ENCODE data around the gene CBFA2T3. TPM values are rescaled to one million over a fixed set of nuclear protein-coding genes. Genes with fewer than 3 reads are reported as not detected.

Gene CBFA2T3
- total and polyA plus RNA-seq, 2 of the 13 experiments (the other 11 are each of a cell fraction or from before 2014, with no cell fraction given) = 0.05 TPM; not detected in 1

DNA sequence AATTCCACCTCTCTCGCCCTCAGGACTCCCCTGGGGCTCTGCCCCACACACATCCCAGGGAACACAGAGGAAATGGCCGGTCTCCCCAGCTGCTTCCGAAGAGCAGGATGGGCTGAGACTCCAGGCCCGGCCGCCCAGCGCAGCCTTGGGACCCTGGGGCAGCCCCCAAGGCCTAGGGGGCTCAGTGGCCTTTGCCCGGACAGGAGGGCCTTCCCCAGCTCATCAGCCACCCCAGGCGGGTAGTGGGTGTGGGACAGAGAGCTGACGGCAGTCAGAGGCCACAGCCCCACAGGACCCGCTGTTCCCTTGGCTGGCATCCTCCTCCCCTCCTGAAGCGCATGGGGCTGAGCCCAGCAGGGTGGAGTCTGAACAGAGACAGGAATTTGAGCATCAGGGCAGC, 6.2 kb upstream of the CBFA2T3 start:
- Histone ChIP-seq H3K4me3 (replicated peaks in 1 of 3; ENCODE audit: insufficient read depth in 1 of 3, low read depth in 2 of 3, low read length in 3 of 3) (no peak overlapping the region), H3K27me3 (ENCODE audit: control insufficient read depth in 1 of 2, insufficient read depth in 2 of 2, low read length in 2 of 2) (peaks cover 31 to 76% of the 10 kb centered on the region in 2 experiments), H3K79me2 (ENCODE audit: insufficient read depth, low read length) (no peaks in the 10 kb centered on the region), H3K36me3 (replicated peaks in 1 of 2; ENCODE audit: control insufficient read depth in 1 of 2, insufficient read depth in 2 of 2, low read length in 2 of 2) (no peaks in the 10 kb centered on the region), H2AFZ (ENCODE audit: low read length) (no peak overlapping the region), H3K9me3 (ENCODE audit: low read length) (no peaks in the 10 kb centered on the region), H3K9ac (ENCODE audit: insufficient read depth, low read depth, low read length) (no peak overlapping the region), H4K20me1 (ENCODE audit: insufficient read depth, low read length) (no peaks in the 10 kb centered on the region), H3K4me1 (ENCODE audit: insufficient read depth, low read length) (no peaks in the 10 kb centered on the region), H3K27ac (ENCODE audit: extremely low read length, insufficient read depth, low read length) (no peak overlapping the region), H3K4me2 (ENCODE audit: low read depth, low read length) (no peak overlapping the region)
- no peak for FAIRE-seq
- POLR2A ChIA-PET = no interaction called here
- no peak for DNase-seq (ENCODE audit: low spot score)
- in situ Hi-C loops (cut with HindIII; ENCODE audit: extremely low pct_ligation_motif_present, low pct_unique_long_range_greater_than_20kb) (no loop called here), intact Hi-C loops (cut with micrococcal nuclease; ENCODE audit: unreplicated experiment) (no loop called here)
- WGBS (ENCODE audit: low lambda C conversion rate) = 10% methylated on average over 2 of the region's 11 CpGs
- BruUV-seq (replicated peaks) = no TSS peak
- CTCF ChIA-PET (ENCODE audit: low intra/inter-chr PET ratio, low total read pairs) = no interaction called here
- no peak for TF ChIP-seq ATM (IDR thresholded peaks at IDR 0.05; ENCODE audit: borderline replicate concordance)
- TF ChIP-seq, protein P1, sequence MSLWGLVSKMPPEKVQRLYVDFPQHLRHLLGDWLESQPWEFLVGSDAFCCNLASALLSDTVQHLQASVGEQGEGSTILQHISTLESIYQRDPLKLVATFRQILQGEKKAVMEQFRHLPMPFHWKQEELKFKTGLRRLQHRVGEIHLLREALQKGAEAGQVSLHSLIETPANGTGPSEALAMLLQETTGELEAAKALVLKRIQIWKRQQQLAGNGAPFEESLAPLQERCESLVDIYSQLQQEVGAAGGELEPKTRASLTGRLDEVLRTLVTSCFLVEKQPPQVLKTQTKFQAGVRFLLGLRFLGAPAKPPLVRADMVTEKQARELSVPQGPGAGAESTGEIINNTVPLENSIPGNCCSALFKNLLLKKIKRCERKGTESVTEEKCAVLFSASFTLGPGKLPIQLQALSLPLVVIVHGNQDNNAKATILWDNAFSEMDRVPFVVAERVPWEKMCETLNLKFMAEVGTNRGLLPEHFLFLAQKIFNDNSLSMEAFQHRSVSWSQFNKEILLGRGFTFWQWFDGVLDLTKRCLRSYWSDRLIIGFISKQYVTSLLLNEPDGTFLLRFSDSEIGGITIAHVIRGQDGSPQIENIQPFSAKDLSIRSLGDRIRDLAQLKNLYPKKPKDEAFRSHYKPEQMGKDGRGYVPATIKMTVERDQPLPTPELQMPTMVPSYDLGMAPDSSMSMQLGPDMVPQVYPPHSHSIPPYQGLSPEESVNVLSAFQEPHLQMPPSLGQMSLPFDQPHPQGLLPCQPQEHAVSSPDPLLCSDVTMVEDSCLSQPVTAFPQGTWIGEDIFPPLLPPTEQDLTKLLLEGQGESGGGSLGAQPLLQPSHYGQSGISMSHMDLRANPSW (CRISPR knock-in tag; IDR thresholded peaks at IDR 0.05; ENCODE audit: borderline replicate concordance) = no peak
- peak; percentile 52; the same call in 1 of the 2 replicates for TF ChIP-seq HES4 (CRISPR knock-in tag; IDR thresholded peaks at IDR 0.05; ENCODE audit: borderline replicate concordance)
- no peak for ATAC-seq

DNA sequence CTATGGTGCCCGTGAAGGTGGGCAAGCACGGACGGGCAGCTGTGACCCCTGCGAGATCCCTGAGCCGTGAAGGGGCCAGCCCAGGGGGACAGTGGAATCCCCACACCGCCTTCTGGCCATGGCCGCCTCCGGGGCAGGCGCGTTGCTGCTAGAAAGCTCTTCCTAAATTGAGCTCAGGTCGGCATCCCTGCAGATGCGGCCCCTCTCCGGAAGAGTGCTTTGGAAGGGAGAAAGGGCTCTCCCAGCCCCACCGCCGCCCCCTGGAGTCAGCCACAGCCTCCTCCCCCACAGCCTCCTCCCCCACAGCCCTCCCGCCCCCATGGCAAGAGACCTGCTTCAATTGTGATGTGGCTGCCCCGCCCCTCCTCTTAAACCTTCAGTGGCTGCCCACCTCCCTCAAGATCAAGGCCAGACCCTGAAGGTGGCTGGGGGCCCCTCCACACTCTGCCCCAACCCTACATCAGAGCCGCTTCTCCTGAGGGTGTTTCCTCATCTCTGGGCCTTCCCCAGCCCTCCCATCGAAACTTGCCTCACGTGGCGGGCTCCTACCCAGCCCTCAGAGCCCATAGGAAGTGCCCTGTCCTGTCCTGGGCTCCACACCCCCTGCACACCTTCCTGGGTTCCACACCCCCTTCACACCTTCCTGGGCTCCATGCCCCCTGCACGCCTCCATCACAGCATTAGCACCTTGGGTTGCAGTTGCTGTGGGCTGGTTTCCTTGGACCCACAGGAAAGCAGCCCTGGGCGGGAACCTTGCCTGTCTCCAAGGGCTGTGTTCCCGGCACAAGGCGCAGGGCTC, 5.5 kb upstream of the CBFA2T3 start:
- intact Hi-C loops (cut with micrococcal nuclease; ENCODE audit: unreplicated experiment) = no loop called here
- H3K36me3 ChIP-seq (replicated peaks in 1 of 2; ENCODE audit: control insufficient read depth in 1 of 2, insufficient read depth in 2 of 2, low read length in 2 of 2) = no peaks in the 10 kb centered on the region
- H4K20me1 ChIP-seq (ENCODE audit: insufficient read depth, low read length) = no peaks in the 10 kb centered on the region; the same call in 1 of the 2 replicates
- no peak overlapping the region for H2AFZ ChIP-seq (ENCODE audit: low read length)
- 27% methylated on average over 25 of the region's 25 CpGs for WGBS (ENCODE audit: low lambda C conversion rate)
- H3K4me1 ChIP-seq (ENCODE audit: insufficient read depth, low read length) = no peaks in the 10 kb centered on the region
- DNase-seq (ENCODE audit: low spot score) = no peak
- CTCF ChIA-PET (ENCODE audit: low intra/inter-chr PET ratio, low total read pairs) = no interaction called here
- no peak overlapping the region for H3K9ac ChIP-seq (ENCODE audit: insufficient read depth, low read depth, low read length)
- in situ Hi-C loops (cut with HindIII; ENCODE audit: extremely low pct_ligation_motif_present, low pct_unique_long_range_greater_than_20kb) = no loop called here
- no peak overlapping the region for H3K4me2 ChIP-seq (ENCODE audit: low read depth, low read length)
- no TSS peak for BruUV-seq (replicated peaks)
- no peaks in the 10 kb centered on the region for H3K9me3 ChIP-seq (ENCODE audit: low read length)
- H3K27me3 ChIP-seq (ENCODE audit: control insufficient read depth in 1 of 2, insufficient read depth in 2 of 2, low read length in 2 of 2) = peaks cover 37 to 78% of the 10 kb centered on the region in 2 experiments
- no peak overlapping the region for H3K4me3 ChIP-seq (replicated peaks in 1 of 3; ENCODE audit: insufficient read depth in 1 of 3, low read depth in 2 of 3, low read length in 3 of 3)
- no peak overlapping the region for H3K27ac ChIP-seq (ENCODE audit: extremely low read length, insufficient read depth, low read length)
- POLR2A ChIA-PET = no interaction called here
- FAIRE-seq = no peak
- no peaks in the 10 kb centered on the region for H3K79me2 ChIP-seq (ENCODE audit: insufficient read depth, low read length)
- ATAC-seq = no peak
- TF ChIP-seq HOXA7 (CRISPR knock-in tag; IDR thresholded peaks at IDR 0.05) (no peak), HMG20A (CRISPR knock-in tag; IDR thresholded peaks at IDR 0.05; ENCODE audit: borderline replicate concordance) (no peak), YEATS2 (CRISPR knock-in tag; IDR thresholded peaks at IDR 0.05; ENCODE audit: borderline replicate concordance) (no peak), PCBP1 (IDR thresholded peaks at IDR 0.05; ENCODE audit: borderline replicate concordance, low read depth, low read length) (no peak), NBN (conservative IDR thresholded peaks at IDR 0.05) (no peak), ZNF484 (CRISPR knock-in tag; IDR thresholded peaks at IDR 0.05; ENCODE audit: borderline replicate concordance, low read depth) (no peak), MXD4 (CRISPR knock-in tag; IDR thresholded peaks at IDR 0.05) (no peak), MTF2 (CRISPR knock-in tag; IDR thresholded peaks at IDR 0.05; ENCODE audit: borderline replicate concordance) (no peak), GATA4 (IDR thresholded peaks at IDR 0.05; ENCODE audit: borderline replicate concordance, low read depth) (no peak)
- TF ChIP-seq, protein P2, sequence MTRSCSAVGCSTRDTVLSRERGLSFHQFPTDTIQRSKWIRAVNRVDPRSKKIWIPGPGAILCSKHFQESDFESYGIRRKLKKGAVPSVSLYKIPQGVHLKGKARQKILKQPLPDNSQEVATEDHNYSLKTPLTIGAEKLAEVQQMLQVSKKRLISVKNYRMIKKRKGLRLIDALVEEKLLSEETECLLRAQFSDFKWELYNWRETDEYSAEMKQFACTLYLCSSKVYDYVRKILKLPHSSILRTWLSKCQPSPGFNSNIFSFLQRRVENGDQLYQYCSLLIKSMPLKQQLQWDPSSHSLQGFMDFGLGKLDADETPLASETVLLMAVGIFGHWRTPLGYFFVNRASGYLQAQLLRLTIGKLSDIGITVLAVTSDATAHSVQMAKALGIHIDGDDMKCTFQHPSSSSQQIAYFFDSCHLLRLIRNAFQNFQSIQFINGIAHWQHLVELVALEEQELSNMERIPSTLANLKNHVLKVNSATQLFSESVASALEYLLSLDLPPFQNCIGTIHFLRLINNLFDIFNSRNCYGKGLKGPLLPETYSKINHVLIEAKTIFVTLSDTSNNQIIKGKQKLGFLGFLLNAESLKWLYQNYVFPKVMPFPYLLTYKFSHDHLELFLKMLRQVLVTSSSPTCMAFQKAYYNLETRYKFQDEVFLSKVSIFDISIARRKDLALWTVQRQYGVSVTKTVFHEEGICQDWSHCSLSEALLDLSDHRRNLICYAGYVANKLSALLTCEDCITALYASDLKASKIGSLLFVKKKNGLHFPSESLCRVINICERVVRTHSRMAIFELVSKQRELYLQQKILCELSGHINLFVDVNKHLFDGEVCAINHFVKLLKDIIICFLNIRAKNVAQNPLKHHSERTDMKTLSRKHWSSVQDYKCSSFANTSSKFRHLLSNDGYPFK (CRISPR knock-in tag; IDR thresholded peaks at IDR 0.05; ENCODE audit: borderline replicate concordance) = no peak

All from HepG2 (cell line).